Activated naive CD8-positive, alpha-beta T cell treated with anti-CD3 and anti-CD28 coated beads, Interleukin-2, amount 10 ng/mL, durations not matched to agents 7 days and 5 days (primary cell): ENCODE results near the gene TSNAX. TPM values are rescaled to one million over a fixed set of nuclear protein-coding genes. Genes with fewer than 3 reads are reported as not detected.
"Not testable (repeated sequence)": the region's sequence is repeated elsewhere in the genome, so short reads cannot be mapped to it uniquely, and the experiment has no call there.

Experiments
- ATAC-seq: fragments of 150-1000 bp; cut with Tn5 transposase; one replicate; pipeline ENCODE4 v1.10.0; 2021; ENCODE audit warnings: low read depth, moderate library complexity
- POLR2A ChIA-PET: fragments of 350-600 bp; sonication (Branson Sonifier 250); formaldehyde crosslinking; loops from one replicate; lab custom pipeline; 2021; ENCODE audit warnings: antibody characterized with exemption; lab: Charles Lee
- DNase-seq: peaks from one replicate; pipeline ENCODE4 v3.0.0; 2021
- H3K27ac Mint-ChIP-seq: one replicate; pipeline ENCODE4 v1.8.0; 2022; ENCODE audit warnings: mild to moderate bottlenecking, mixed read lengths
- H3K27me3 Mint-ChIP-seq: one replicate; pipeline ENCODE4 v1.8.0; 2022; ENCODE audit warnings: mild to moderate bottlenecking, moderate library complexity, mixed read lengths
- H3K36me3 Mint-ChIP-seq: one replicate; pipeline ENCODE4 v1.8.0; 2021; ENCODE audit warnings: mild to moderate bottlenecking, mixed read lengths
- H3K4me1 Mint-ChIP-seq: one replicate; pipeline ENCODE4 v1.8.0; 2021; ENCODE audit warnings: mixed read lengths
- H3K4me3 Mint-ChIP-seq: one replicate; pipeline ENCODE4 v1.8.0; 2022; ENCODE audit warnings: mild to moderate bottlenecking, moderate library complexity, mixed read lengths
- H3K9me3 Mint-ChIP-seq: one replicate; pipeline ENCODE4 v1.8.0; 2021; ENCODE audit warnings: mixed read lengths
- total RNA-seq, 2 experiments: library from RNA; stranded (reverse); gene quantifications; one replicate each; pipeline ENCODE4 v1.2.3, GENCODE V29; 2021

The TSNAX gene
- total RNA-seq, 2 experiments from 2014 or later: 37.7 to 45.7 TPM

- Mint-ChIP-seq H3K9me3 (peaks cover 15% of the 10 kb centered on the region), H3K27me3 (peaks cover 18% of the 10 kb centered on the region)
- ATAC-seq, H3K4me1 Mint-ChIP-seq, H3K4me3 Mint-ChIP-seq, H3K27ac Mint-ChIP-seq, H3K36me3 Mint-ChIP-seq, POLR2A ChIA-PET, DNase-seq: not testable (repeated sequence)
Observed at GRCh38 chr1:231503168-231503567, 25.3 kb upstream of the TSNAX start.

GRCh38 chr1:231507476-231508355 is 20.8 kb upstream of the TSNAX start:
- Mint-ChIP-seq H3K36me3 (no peaks in the 10 kb centered on the region), H3K9me3 (peaks cover 9% of the 10 kb centered on the region), H3K4me3 (no peak overlapping the region), H3K4me1 (no peaks in the 10 kb centered on the region), H3K27ac (no peak overlapping the region), H3K27me3 (peaks cover 24% of the 10 kb centered on the region)
- DNase-seq (no peak), ATAC-seq (no peak)
- POLR2A ChIA-PET: no interaction called here

- Mint-ChIP-seq H3K9me3 (peaks cover 7% of the 10 kb centered on the region), H3K4me3 (no peak overlapping the region), H3K4me1 (no peaks in the 10 kb centered on the region), H3K27me3 (peaks cover 20% of the 10 kb centered on the region), H3K36me3 (no peaks in the 10 kb centered on the region), H3K27ac (no peak overlapping the region)
- POLR2A ChIA-PET: no interaction called here
- no peak for DNase-seq
- no peak for ATAC-seq
Observed at GRCh38 chr1:231508497-231508896, 20.0 kb upstream of the TSNAX start.

DNA sequence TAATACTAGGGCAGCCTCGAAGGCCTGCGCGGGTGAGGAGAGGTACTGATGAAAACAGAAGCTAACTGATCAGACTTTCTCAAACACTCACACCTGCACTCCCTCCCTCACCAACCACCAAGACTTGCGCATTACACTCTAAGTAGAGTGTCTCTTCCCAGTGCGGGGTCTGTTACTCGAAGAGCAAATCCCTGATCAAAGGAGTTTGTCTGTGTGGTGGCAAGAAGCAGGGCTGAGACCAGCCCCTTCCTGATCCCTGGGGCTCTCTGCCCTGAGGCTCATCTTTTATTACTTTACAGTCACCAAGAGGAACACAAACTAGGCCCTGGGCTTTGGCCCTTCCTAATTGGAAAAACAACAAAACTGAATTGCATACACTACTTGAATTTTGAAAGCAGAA is 19.5 kb upstream of the TSNAX start:
- Mint-ChIP-seq H3K27me3 (peaks cover 20% of the 10 kb centered on the region), H3K4me1 (no peaks in the 10 kb centered on the region), H3K9me3 (peaks cover 4% of the 10 kb centered on the region), H3K27ac (no peak overlapping the region), H3K4me3 (no peak overlapping the region), H3K36me3 (no peaks in the 10 kb centered on the region)
- no peak for ATAC-seq
- POLR2A ChIA-PET: no interaction called here
- no peak for DNase-seq

- H3K4me1 Mint-ChIP-seq: no peaks in the 10 kb centered on the region
- no peak overlapping the region for H3K4me3 Mint-ChIP-seq
- peaks cover 19% of the 10 kb centered on the region for H3K27me3 Mint-ChIP-seq
- no peaks in the 10 kb centered on the region for H3K9me3 Mint-ChIP-seq
- ATAC-seq: no peak
- POLR2A ChIA-PET: no interaction called here
- H3K27ac Mint-ChIP-seq: no peak overlapping the region
- H3K36me3 Mint-ChIP-seq: no peaks in the 10 kb centered on the region
- no peak for DNase-seq
Observed at GRCh38 chr1:231512147-231512698, 16.2 kb upstream of the TSNAX start.

DNA sequence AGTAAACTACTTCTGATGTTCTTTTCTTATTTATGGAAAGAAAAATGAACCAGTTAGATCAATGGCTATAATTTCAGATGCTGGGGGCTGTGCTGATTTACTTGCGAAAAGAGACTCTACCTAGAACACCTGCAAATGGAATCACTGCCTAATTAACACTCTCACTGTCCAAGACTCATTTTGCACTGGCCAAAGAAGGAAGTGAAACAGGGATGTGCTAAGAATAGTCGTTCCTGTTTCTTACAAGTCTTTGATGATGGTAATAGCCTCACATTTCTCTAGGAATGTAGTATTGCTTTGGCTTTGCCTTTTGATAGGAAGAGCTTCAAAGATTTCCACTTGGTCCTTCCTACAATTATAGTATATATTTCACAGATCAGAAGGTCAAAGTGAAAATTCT is 12.7 kb upstream of the TSNAX start:
- no peak overlapping the region for H3K27ac Mint-ChIP-seq
- H3K4me3 Mint-ChIP-seq: no peak overlapping the region
- POLR2A ChIA-PET: no interaction called here
- no peaks in the 10 kb centered on the region for H3K4me1 Mint-ChIP-seq
- H3K27me3 Mint-ChIP-seq: peaks cover 19% of the 10 kb centered on the region
- H3K9me3 Mint-ChIP-seq: no peaks in the 10 kb centered on the region
- DNase-seq (no peak), ATAC-seq (no peak)
- no peaks in the 10 kb centered on the region for H3K36me3 Mint-ChIP-seq

DNA sequence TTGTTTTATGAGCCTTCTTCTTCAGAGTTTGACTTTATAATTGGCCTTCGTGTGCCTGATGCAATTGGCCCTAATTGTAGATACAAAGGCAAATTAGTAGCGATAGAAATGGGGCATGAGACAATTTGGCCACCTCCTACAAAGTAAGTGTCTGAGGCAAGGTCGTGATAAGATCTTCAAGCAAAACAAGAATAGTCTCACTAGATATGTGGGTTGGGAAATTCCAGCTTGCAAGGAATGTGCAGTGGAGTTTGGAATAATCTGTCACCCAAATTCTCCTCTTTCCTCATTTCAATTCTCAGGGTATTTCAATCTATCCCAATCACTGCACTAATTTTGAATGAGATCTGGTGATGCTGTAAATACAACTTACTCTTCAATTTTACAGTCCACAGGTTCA is 11.4 kb upstream of the TSNAX start:
- peaks cover 3% of the 10 kb centered on the region for H3K9me3 Mint-ChIP-seq
- DNase-seq: no peak
- no peak overlapping the region for H3K4me3 Mint-ChIP-seq
- H3K4me1 Mint-ChIP-seq: no peaks in the 10 kb centered on the region
- POLR2A ChIA-PET: no interaction called here
- H3K36me3 Mint-ChIP-seq: no peaks in the 10 kb centered on the region
- peaks cover 14% of the 10 kb centered on the region for H3K27me3 Mint-ChIP-seq
- no peak for ATAC-seq
- no peak overlapping the region for H3K27ac Mint-ChIP-seq

DNA sequence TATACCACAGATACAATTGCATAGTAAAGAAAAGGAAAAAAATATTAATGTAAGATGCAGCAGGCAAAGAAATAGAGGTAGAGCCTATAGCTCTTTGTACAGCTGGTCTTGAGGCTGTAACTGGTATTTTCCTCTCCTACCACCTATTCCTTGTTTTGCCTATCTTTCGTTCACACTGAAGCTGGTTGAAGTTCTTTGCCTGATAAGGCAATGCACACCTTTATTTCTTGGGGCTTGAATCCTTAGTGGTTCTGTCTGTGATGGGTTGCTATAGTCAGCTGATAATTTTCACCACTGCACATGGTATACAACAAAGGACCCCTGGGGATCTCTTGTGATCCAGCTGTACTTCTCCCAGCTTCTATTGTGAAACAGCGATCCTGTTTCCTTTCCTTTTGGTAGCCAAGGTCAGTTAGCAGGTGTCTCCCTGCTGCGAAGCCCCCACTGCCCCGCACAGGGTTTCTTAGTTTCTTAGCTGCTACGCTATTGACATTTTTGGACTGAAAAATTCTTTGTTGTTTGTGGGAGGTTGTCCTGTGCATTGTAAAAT is 9.9 kb upstream of the TSNAX start:
- Mint-ChIP-seq H3K27me3 (peaks cover 14% of the 10 kb centered on the region), H3K27ac (no peak overlapping the region), H3K36me3 (no peaks in the 10 kb centered on the region), H3K9me3 (peaks cover 3% of the 10 kb centered on the region), H3K4me1 (no peaks in the 10 kb centered on the region), H3K4me3 (no peak overlapping the region)
- POLR2A ChIA-PET: no interaction called here
- no peak for ATAC-seq
- no peak for DNase-seq

DNA sequence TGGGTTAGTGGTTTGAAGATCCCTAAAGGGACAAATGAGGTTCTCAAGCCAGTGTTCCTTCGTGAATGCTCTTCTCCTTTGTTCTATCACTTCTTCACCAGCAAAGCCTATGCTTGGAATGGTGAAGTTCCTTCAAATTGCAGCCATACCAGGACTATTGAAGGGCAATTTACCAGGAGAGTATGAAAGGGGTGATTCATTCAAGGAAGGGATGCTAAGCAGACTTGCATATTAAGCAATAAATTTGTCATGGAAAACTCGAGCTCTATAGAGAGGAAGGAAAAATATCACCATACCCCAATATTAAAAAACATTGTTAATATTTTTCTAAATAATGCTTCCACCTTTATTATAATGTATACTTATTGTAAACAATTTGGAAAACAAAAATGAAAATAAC is 9.3 kb upstream of the TSNAX start:
- POLR2A ChIA-PET: no interaction called here
- ATAC-seq: no peak
- DNase-seq: no peak
- peaks cover 14% of the 10 kb centered on the region for H3K27me3 Mint-ChIP-seq
- no peaks in the 10 kb centered on the region for H3K4me1 Mint-ChIP-seq
- no peaks in the 10 kb centered on the region for H3K36me3 Mint-ChIP-seq
- no peak overlapping the region for H3K27ac Mint-ChIP-seq
- no peak overlapping the region for H3K4me3 Mint-ChIP-seq
- peaks cover 3% of the 10 kb centered on the region for H3K9me3 Mint-ChIP-seq

DNA sequence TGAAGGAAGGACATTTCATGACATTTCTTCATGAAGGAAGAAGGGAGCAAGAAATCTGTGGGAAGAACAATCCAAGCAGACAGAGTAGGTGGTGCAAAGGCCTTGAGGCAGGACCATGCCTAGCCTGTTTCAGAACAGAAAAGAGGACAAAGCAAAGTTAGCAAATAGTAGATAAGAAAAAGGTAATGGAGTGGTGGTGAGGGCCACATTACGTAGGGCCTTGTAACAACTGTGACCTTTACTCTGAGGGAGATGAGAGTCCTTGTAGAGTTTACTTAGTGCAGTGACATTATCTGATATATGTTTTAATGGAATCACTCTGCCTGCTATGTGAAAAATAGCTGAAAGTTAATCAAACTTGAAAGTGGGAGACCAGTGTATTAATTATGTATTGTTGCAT is 6.4 kb upstream of the TSNAX start:
- peaks cover 8% of the 10 kb centered on the region for H3K27me3 Mint-ChIP-seq
- POLR2A ChIA-PET: no interaction called here
- no peak overlapping the region for H3K4me3 Mint-ChIP-seq
- ATAC-seq (no peak), DNase-seq (no peak)
- H3K9me3 Mint-ChIP-seq: peaks cover 3% of the 10 kb centered on the region
- no peaks in the 10 kb centered on the region for H3K36me3 Mint-ChIP-seq
- no peak overlapping the region for H3K27ac Mint-ChIP-seq
- no peaks in the 10 kb centered on the region for H3K4me1 Mint-ChIP-seq

GRCh38 chr1:231522931-231523642 is 5.4 kb upstream of the TSNAX start:
- Mint-ChIP-seq H3K9me3 (peaks cover 3% of the 10 kb centered on the region), H3K36me3 (no peaks in the 10 kb centered on the region), H3K27me3 (peaks cover 3% of the 10 kb centered on the region), H3K27ac (no peak overlapping the region), H3K4me3 (no peak overlapping the region), H3K4me1 (peaks cover 5% of the 10 kb centered on the region)
- DNase-seq: no peak
- no peak for ATAC-seq
- POLR2A ChIA-PET: no interaction called here

- DNase-seq (no peak), ATAC-seq (no peak)
- POLR2A ChIA-PET: no interaction called here
- peaks cover 3% of the 10 kb centered on the region for H3K9me3 Mint-ChIP-seq
- no peaks in the 10 kb centered on the region for H3K27me3 Mint-ChIP-seq
- no peak overlapping the region for H3K27ac Mint-ChIP-seq
- H3K4me1 Mint-ChIP-seq: peaks cover 6% of the 10 kb centered on the region
- H3K4me3 Mint-ChIP-seq: no peak overlapping the region
- H3K36me3 Mint-ChIP-seq: no peaks in the 10 kb centered on the region
Observed at GRCh38 chr1:231523816-231524215, 4.7 kb upstream of the TSNAX start.

GRCh38 chr1:231526536-231526935 is 1.9 kb upstream of the TSNAX start:
- Mint-ChIP-seq H3K27ac (no peak overlapping the region), H3K9me3 (peaks cover 3% of the 10 kb centered on the region), H3K27me3 (no peaks in the 10 kb centered on the region), H3K4me1 (peaks cover 19% of the 10 kb centered on the region), H3K4me3 (no peak overlapping the region), H3K36me3 (peaks cover 5% of the 10 kb centered on the region)
- DNase-seq: no peak
- no peak for ATAC-seq
- POLR2A ChIA-PET: interaction anchor here (0.5 kb wide), 1 partner anchor 1122 kb away, joined by 5 read pairs; no protein-coding TSS in a partner anchor
